Chondrocyte (in vitro differentiated cells): Measurements from ENCODE around the gene ATP10A. TPM values are rescaled to one million over a fixed set of nuclear protein-coding genes. Genes with fewer than 3 reads are reported as not detected.
"Not testable (repeated sequence)": the region's sequence is repeated elsewhere in the genome, so short reads cannot be mapped to it uniquely, and the experiment has no call there.

Source experiments
- DNase-seq: peaks from one replicate; pipeline ENCODE4 v3.0.0; 2021; ENCODE audit warnings: mixed read lengths, low spot score
- H3K27ac Mint-ChIP-seq: one replicate; pipeline ENCODE4 v1.8.0; 2021; ENCODE audit warnings: mild to moderate bottlenecking, moderate library complexity, mixed read lengths; ENCODE audit not compliant: unreplicated experiment
- H3K27me3 Mint-ChIP-seq: 2 replicates; pipeline ENCODE4 v1.8.0; 2021; ENCODE audit warnings: low read depth, mixed read lengths
- H3K36me3 Mint-ChIP-seq: 2 replicates; pipeline ENCODE4 v1.8.0; 2021; ENCODE audit warnings: low read depth, mixed read lengths
- H3K4me1 Mint-ChIP-seq: 2 replicates; pipeline ENCODE4 v1.8.0; 2021; ENCODE audit warnings: low read depth, mild to moderate bottlenecking, mixed read lengths
- H3K4me3 Mint-ChIP-seq: one replicate; pipeline ENCODE4 v1.8.0; 2021; ENCODE audit warnings: mild to moderate bottlenecking, moderate library complexity, mixed read lengths; ENCODE audit not compliant: unreplicated experiment
- H3K9me3 Mint-ChIP-seq: 2 replicates; pipeline ENCODE4 v1.8.0; 2021; ENCODE audit warnings: low read depth, mixed read lengths
- CTCF ChIP-seq: fragments of 200-600 bp; sonication (generic); IDR thresholded peaks from 2 replicates; pipeline ENCODE4 v1.5.0; 2021; ENCODE audit warnings: antibody characterized with exemption, mild to moderate bottlenecking, moderate library complexity
- total RNA-seq: library from RNA; stranded (reverse); gene quantifications from 3 replicates; pipeline ENCODE4 v1.2.1, GENCODE V29; 2021

ATP10A gene
- total RNA-seq, 1 donor from 2014 or later = 163 TPM

GRCh38 chr15:25763954-25764353, 99.2 kb downstream of the ATP10A start:
- Mint-ChIP-seq H3K4me1 (peaks cover 86% of the 10 kb centered on the region), H3K27ac (peak overlapping the region; percentile 36), H3K27me3 (no peaks in the 10 kb centered on the region), H3K4me3 (no peak overlapping the region), H3K9me3 (no peaks in the 10 kb centered on the region), H3K36me3 (peaks cover 43% of the 10 kb centered on the region)
- DNase-seq = no peak
- TF ChIP-seq CTCF = no peak

GRCh38 chr15:25763331-25763751, 99.8 kb downstream of the ATP10A start:
- peaks cover 84% of the 10 kb centered on the region for H3K4me1 Mint-ChIP-seq
- H3K4me3 Mint-ChIP-seq = peak overlapping the region; percentile 24
- no peaks in the 10 kb centered on the region for H3K9me3 Mint-ChIP-seq
- TF ChIP-seq CTCF = no peak
- peak overlapping the region; percentile 97 for H3K27ac Mint-ChIP-seq
- peaks cover 45% of the 10 kb centered on the region for H3K36me3 Mint-ChIP-seq
- no peak for DNase-seq
- H3K27me3 Mint-ChIP-seq = no peaks in the 10 kb centered on the region

- Mint-ChIP-seq H3K27ac (peak overlapping the region; percentile 97), H3K4me3 (no peak overlapping the region), H3K36me3 (peaks cover 43% of the 10 kb centered on the region), H3K27me3 (no peaks in the 10 kb centered on the region), H3K4me1 (peaks cover 80% of the 10 kb centered on the region), H3K9me3 (no peaks in the 10 kb centered on the region)
- no peak for TF ChIP-seq CTCF
- peak; percentile 64 for DNase-seq
These were observed 101.0 kb downstream of the ATP10A start for GRCh38 chr15:25761971-25762662.

- no peaks in the 10 kb centered on the region for H3K27me3 Mint-ChIP-seq
- peaks cover 74% of the 10 kb centered on the region for H3K4me1 Mint-ChIP-seq
- no peak overlapping the region for H3K4me3 Mint-ChIP-seq
- TF ChIP-seq CTCF = no peak
- peaks cover 24% of the 10 kb centered on the region for H3K36me3 Mint-ChIP-seq
- no peaks in the 10 kb centered on the region for H3K9me3 Mint-ChIP-seq
- DNase-seq = no peak
- H3K27ac Mint-ChIP-seq = peak overlapping the region; percentile 79
These were observed 103.7 kb downstream of the ATP10A start for GRCh38 chr15:25759421-25759820.

DNA sequence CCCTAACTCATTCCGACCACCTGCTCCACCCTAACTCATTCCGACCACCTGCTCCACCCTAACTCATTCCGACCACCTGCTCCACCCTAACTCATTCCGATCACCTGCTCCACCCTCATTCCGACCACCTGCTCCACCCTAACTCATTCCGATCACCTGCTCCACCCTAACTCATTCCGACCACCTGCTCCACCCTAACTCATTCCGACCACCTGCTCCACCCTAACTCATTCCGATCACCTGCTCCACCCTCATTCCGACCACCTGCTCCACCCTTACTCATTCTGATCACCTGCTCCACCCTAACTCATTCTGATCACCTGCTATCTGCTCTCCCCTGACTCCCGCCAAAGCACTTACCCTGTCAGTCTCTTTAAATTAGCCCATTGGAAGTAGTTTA, 104.5 kb downstream of the ATP10A start:
- H3K9me3 Mint-ChIP-seq, DNase-seq, H3K27me3 Mint-ChIP-seq, H3K4me3 Mint-ChIP-seq: not testable (repeated sequence)
- Mint-ChIP-seq H3K27ac (peak overlapping the region; percentile 51), H3K36me3 (peaks cover 17% of the 10 kb centered on the region), H3K4me1 (peaks cover 68% of the 10 kb centered on the region)
